MM.1S (cell line): ENCODE results near the gene MARCHF10.

Experiments used
- DNase-seq: peaks from one replicate; pipeline ENCODE4 v3.0.0-alpha.2; 2015
- H2AFZ ChIP-seq: fragments of 300-600 bp; sonication (generic); 2 replicates; pipeline ENCODE4 v1.6.0; 2016; ENCODE audit warnings: antibody characterized with exemption, low read length
- H3F3A ChIP-seq: fragments of 300-600 bp; sonication (generic); 2 replicates; pipeline ENCODE4 v1.6.1; 2016; ENCODE audit warnings: mild to moderate bottlenecking, antibody characterized with exemption, low read length, moderate library complexity, mixed read lengths; ENCODE audit not compliant: insufficient read depth
- H3K27ac ChIP-seq: fragments of 300-600 bp; sonication (generic); 2 replicates; pipeline ENCODE4 v1.5.1; 2016; ENCODE audit warnings: mild to moderate bottlenecking, low read length
- H3K27me3 ChIP-seq: fragments of 300-600 bp; sonication (generic); replicated peaks from 2 replicates; pipeline ENCODE4 v1.6.0; 2016; ENCODE audit warnings: low read length; ENCODE audit not compliant: insufficient read depth
- H3K36me3 ChIP-seq: fragments of 300-600 bp; sonication (generic); replicated peaks from 2 replicates; pipeline ENCODE4 v1.6.1; 2016; ENCODE audit warnings: mild to moderate bottlenecking, low read length, mixed read lengths; ENCODE audit not compliant: insufficient read depth
- H3K4me1 ChIP-seq: fragments of 300-600 bp; sonication (generic); 2 replicates; pipeline ENCODE4 v1.6.1; 2016; ENCODE audit warnings: low read length, mixed read lengths
- H3K4me2 ChIP-seq: fragments of 300-600 bp; sonication (generic); 2 replicates; pipeline ENCODE4 v1.6.0; 2016; ENCODE audit warnings: low read depth, low read length
- H3K4me3 ChIP-seq: fragments of 300-600 bp; sonication (generic); 2 replicates; pipeline ENCODE4 v1.5.1; 2016; ENCODE audit warnings: low read length, mixed read lengths
- H3K79me2 ChIP-seq: fragments of 300-600 bp; sonication (generic); 2 replicates; pipeline ENCODE4 v1.6.1; 2016; ENCODE audit warnings: mixed run types, low read length, mixed read lengths
- H3K9ac ChIP-seq: fragments of 300-600 bp; sonication (generic); 2 replicates; pipeline ENCODE4 v1.6.1; 2016; ENCODE audit warnings: low read length, mixed read lengths
- H3K9me2 ChIP-seq: fragments of 300-600 bp; sonication (generic); replicated peaks from 2 replicates; pipeline ENCODE4 v1.6.1; 2016; ENCODE audit warnings: mild to moderate bottlenecking, low read length, mixed read lengths; ENCODE audit not compliant: insufficient read depth
- H3K9me3 ChIP-seq: fragments of 300-600 bp; sonication (generic); replicated peaks from 2 replicates; pipeline ENCODE4 v1.6.1; 2016; ENCODE audit warnings: mild to moderate bottlenecking, low read length, mixed read lengths; ENCODE audit not compliant: insufficient read depth
- H4K20me1 ChIP-seq: fragments of 300-600 bp; sonication (generic); 2 replicates; pipeline ENCODE4 v1.6.1; 2016; ENCODE audit warnings: mild to moderate bottlenecking, low read length, moderate library complexity, mixed read lengths; ENCODE audit not compliant: insufficient read depth
- EZH2 ChIP-seq: fragments of 300-600 bp; sonication (generic); optimal IDR thresholded peaks from 2 replicates; pipeline ENCODE3; 2017; ENCODE audit warnings: low read depth, mild to moderate bottlenecking, antibody characterized with exemption, low read length, mixed read lengths
- EZH2phosphoT487 ChIP-seq: fragments of 300-600 bp; sonication (generic); IDR thresholded peaks from 2 replicates; pipeline ENCODE4 v1.6.1; 2018; ENCODE audit warnings: antibody characterized with exemption, low read length
- TF ChIP-seq, protein P1 (sequence below): fragments of 300-600 bp; sonication (generic); IDR thresholded peaks from 2 replicates; pipeline ENCODE4 v1.5.1; 2016; ENCODE audit warnings: antibody characterized with exemption, low read length, mixed read lengths

The MARCHF10 gene

DNA sequence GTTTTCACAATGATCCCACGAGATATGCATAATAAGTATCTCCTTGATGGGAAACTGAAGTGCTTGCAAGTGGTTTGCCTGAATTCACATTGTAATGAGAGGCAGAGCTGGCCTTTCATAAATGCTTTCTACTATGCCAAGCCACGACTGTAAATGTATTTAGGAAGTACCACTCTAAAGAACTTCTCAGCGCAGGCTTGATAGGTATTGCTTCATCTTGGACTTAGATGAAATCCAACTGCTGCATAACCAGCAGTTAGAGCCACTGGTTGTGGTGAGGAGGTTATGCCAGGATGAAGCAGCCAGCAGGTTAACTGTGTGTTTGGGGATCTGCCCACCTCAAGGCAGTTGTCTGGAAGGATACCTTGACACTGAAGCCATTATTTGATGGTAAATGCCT, 26.8 kb downstream of the MARCHF10 start:
- Histone ChIP-seq H3K4me2 (no peak overlapping the region), H3F3A (no peaks in the 10 kb centered on the region), H3K9me3 (no peaks in the 10 kb centered on the region), H3K4me3 (no peak overlapping the region), H3K9me2 (no peaks in the 10 kb centered on the region), H3K79me2 (no peaks in the 10 kb centered on the region), H3K9ac (no peak overlapping the region), H3K36me3 (no peaks in the 10 kb centered on the region), H3K27me3 (no peaks in the 10 kb centered on the region), H3K4me1 (no peaks in the 10 kb centered on the region), H4K20me1 (no peaks in the 10 kb centered on the region), H3K27ac (no peak overlapping the region), H2AFZ (no peak overlapping the region)
- DNase-seq: no peak
- TF ChIP-seq EZH2phosphoT487: no peak
- TF ChIP-seq, protein P1, sequence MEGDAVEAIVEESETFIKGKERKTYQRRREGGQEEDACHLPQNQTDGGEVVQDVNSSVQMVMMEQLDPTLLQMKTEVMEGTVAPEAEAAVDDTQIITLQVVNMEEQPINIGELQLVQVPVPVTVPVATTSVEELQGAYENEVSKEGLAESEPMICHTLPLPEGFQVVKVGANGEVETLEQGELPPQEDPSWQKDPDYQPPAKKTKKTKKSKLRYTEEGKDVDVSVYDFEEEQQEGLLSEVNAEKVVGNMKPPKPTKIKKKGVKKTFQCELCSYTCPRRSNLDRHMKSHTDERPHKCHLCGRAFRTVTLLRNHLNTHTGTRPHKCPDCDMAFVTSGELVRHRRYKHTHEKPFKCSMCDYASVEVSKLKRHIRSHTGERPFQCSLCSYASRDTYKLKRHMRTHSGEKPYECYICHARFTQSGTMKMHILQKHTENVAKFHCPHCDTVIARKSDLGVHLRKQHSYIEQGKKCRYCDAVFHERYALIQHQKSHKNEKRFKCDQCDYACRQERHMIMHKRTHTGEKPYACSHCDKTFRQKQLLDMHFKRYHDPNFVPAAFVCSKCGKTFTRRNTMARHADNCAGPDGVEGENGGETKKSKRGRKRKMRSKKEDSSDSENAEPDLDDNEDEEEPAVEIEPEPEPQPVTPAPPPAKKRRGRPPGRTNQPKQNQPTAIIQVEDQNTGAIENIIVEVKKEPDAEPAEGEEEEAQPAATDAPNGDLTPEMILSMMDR: no peak
- TF ChIP-seq EZH2: no peak

DNA sequence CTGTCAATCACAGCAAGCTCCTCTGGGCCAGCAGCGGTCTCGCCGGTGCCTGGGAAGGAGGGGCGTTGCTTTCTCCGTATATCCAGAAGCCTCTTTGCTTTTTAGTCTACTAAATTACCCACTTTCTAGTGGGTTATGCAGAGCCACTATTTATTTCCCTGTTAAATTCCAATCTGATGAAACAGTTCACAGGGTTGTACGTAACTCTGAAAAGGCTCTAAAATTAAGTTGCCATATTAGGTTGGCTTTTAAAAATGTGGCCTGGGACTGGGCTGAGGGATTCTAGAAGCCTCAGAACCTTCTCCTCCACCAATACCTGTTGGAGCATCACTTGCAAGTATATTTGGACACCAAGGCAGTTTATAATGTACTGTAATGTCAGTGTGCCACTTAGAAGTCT, 27.2 kb downstream of the MARCHF10 start:
- Histone ChIP-seq H3K27me3 (no peaks in the 10 kb centered on the region), H3K4me1 (no peaks in the 10 kb centered on the region), H3K9me3 (no peaks in the 10 kb centered on the region), H2AFZ (no peak overlapping the region), H3K4me2 (no peak overlapping the region), H3K9me2 (no peaks in the 10 kb centered on the region), H3K27ac (no peak overlapping the region), H3F3A (no peaks in the 10 kb centered on the region), H3K4me3 (no peak overlapping the region), H3K79me2 (no peaks in the 10 kb centered on the region), H4K20me1 (no peaks in the 10 kb centered on the region), H3K36me3 (no peaks in the 10 kb centered on the region), H3K9ac (no peak overlapping the region)
- no peak for TF ChIP-seq EZH2
- TF ChIP-seq, protein P1: no peak
- TF ChIP-seq EZH2phosphoT487: no peak
- DNase-seq: no peak

DNA sequence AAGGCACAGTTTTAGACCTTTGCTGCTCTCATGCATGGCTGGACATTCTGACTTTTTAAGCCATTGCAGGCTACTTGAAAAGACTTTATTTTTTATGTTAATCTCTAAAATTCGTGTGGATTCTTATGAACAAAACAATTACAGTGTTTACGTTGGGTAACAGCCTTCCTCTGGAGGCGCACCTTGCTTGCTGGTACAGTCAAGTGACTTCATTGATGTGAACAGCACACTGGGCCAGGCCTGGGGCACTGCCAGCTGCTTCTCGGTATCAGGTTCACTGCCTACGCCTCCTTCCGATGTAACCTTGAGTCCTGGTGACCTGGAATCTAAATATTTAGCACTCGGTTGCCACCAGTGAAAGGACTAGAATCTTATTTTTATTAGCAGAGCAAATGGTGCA, 27.8 kb downstream of the MARCHF10 start:
- no peak for DNase-seq
- no peak overlapping the region for H3K27ac ChIP-seq

More for the DNA sequence above, 27.8 kb downstream of the MARCHF10 start:
- no peaks in the 10 kb centered on the region for H3K4me1 ChIP-seq
- no peak for TF ChIP-seq EZH2
- TF ChIP-seq, protein P1: no peak
- no peak for TF ChIP-seq EZH2phosphoT487
- no peaks in the 10 kb centered on the region for H3K79me2 ChIP-seq
- H3K9me3 ChIP-seq: no peaks in the 10 kb centered on the region
- no peaks in the 10 kb centered on the region for H3K9me2 ChIP-seq
- H4K20me1 ChIP-seq: no peaks in the 10 kb centered on the region
- H3K36me3 ChIP-seq: no peaks in the 10 kb centered on the region
- H2AFZ ChIP-seq: no peak overlapping the region
- no peaks in the 10 kb centered on the region for H3K27me3 ChIP-seq
- H3K4me3 ChIP-seq: no peak overlapping the region
- no peak overlapping the region for H3K4me2 ChIP-seq
- no peaks in the 10 kb centered on the region for H3F3A ChIP-seq
- no peak overlapping the region for H3K9ac ChIP-seq
